HG03378 (cell line): ENCODE data around the gene CALHM1.
"Not testable (repeated sequence)": the region's sequence is repeated elsewhere in the genome, so short reads cannot be mapped to it uniquely, and the experiment has no call there.

Experiments
- ATAC-seq: cut with Tn5 transposase; IDR thresholded peaks from one replicate; pipeline ENCODE4 v1.9.1; 2021; ENCODE audit warnings: mild to moderate bottlenecking, moderate library complexity; ENCODE audit not compliant: unreplicated experiment

Gene CALHM1

DNA sequence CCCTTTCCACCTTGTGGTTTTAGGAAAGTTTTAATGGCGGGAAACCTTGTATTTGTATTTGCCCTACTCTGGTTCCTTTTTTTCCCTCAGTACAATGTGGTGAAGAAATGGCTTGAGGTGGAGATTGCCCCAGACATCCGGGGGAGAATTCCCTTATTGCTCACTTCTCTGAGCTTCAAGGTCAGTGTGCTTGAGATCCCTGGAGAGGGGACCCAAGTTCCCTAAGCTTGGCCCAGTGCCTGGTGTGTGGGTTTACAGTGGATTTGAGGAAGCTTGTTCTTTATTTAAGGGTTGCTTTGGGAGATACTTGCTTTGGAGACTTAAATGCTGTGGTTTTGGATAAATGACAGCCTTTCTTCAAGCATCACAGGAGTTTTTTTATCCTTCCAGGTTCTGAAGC is 24.8 kb downstream of the CALHM1 start:
- ATAC-seq = no peak

DNA sequence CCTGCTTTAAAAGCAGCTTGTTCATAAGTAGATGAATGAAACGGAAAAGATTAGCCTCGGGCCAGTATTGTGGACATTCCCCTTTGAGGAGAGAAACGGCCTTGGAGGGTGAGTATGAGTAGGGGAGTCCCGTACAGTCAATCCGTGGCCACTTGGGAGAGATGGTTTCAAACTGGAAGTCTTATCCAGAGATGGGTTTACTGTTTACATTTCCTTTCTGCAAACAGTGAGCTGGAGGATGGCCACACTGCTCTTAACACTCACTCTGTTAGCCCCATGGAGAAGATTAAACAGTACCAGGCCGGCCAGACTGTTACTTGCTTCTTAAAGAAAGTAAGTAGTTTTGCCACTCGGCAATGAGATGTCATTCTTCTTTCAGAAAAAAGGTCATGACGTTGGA is 26.8 kb downstream of the CALHM1 start:
- ATAC-seq = no peak

DNA sequence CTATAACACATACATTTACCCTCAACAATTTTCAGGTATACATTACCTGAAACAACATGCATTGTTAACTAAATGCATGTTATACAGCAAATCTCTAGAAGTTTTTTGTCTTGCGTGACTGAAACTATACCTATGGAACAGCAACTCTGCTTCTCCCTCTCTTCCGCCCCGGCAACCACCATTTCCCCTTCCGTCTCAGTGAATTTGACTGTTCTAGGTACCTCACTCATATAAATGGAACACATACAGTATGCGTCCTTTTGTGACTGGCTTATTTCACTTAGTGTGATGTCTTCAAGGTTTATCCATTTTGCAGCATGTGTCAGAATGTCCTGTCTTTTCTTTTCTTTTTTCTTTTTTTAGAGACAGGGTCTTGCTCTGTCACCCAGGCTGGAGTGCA is 29.1 kb downstream of the CALHM1 start:
- ATAC-seq = no peak

DNA sequence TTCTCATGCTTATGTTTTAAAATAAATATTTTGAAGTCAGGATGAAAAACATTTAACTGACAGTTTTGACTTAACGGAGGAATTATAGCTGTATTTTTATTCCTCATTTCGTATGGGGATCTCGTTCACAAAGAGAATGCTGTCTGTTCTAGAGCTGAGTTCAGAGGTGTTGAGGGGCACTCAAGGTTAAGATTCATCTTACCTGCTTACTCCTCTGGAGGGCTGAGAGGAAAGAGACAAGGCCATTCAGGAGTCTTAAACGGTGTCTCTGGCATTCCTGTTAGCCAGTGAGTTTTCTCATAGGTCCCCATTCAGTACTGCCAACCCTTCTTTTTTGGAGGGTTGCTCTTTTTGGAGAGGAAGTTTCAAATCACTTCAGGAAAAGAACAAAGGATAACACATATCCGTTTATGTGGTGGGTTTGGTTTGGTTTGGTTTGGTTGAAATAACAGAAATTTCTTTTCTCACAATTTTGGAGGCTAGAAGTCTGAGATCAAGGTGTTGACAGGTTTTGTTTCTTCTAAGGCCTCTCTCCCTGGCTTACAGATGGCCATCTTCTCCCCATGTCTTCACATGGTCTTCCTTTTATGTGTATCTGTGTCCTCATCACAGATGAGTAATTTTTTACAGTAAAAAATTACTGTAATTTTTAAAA is 29.6 kb downstream of the CALHM1 start:
- no peak for ATAC-seq

DNA sequence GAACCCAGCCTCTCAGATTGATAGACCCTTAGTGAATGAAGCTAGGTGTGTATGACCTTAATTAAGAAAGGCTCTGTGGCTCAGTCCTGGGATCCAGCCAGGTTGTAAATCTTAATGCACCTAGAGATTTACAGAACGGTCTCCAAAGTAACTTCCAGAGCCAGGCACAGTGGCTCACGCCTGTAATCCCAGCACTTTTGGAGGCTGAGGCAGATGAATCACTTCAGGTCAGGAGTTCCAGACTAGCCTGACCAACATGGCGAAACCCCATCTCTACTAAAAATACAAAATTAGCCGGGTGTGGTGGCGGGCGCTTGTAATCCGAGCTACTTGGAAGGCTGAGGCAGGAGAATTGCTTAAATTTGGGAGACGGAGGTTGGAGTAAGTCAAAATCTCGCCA is 30.8 kb downstream of the CALHM1 start:
- ATAC-seq = no peak

DNA sequence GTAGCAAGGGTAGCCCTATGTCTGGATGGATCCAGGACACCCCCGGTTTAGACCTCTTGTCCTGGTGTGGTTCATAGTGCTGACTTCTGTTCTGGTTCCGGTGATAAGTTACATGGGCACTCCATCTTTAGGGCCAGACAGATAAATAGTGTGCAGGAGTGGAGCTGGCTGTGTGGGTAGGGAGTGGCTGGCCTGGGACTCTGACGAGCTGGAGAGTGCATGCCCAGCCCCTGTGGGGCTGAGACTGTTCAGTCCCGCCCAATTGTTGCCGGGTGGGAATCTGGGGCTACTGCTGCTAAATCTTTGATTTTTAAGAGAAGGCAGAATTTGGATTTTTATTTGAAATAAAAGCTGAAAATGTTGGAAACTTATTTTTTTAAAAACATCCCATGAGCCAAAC is 35.0 kb downstream of the CALHM1 start:
- ATAC-seq = no peak

DNA sequence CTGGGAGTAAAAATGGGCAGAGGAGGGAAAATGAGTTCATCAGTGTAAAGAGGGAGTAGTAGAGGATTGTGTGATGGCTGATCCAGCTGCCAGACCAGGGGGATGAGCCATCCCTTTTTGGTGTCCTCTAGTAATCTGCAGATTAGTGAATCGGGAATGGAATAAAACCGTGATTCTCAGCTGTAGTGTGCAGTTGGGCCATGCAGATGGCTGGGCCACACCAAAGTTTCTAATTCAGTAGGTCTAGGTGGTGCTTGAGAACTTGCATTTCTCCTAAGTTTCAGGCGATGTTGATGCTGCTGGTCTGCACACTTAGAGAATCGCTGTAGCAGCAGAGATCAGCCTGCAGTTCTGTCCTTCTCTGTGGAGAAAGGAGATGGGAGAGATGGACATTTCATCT is 39.6 kb downstream of the CALHM1 start:
- no peak for ATAC-seq

DNA sequence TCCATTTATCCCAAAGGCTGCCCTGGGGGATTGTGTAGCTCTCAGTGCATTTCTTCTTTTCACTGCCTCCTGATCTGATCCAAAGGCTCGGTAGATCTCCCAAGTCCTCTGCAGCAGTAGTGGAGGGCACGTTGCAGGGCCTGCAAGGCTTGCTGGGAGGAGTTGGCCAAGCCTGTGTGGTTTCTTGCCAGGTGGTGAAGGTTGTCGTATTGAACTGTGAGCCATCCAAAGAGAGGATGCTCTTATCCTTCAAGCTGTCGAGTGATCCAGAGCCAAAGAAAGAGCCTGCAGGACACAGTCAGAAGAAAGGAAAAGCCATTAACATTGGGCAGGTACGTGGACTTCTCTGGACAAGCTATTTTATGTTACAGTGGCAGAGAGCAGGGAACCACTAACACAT is 41.1 kb downstream of the CALHM1 start:
- no peak for ATAC-seq

DNA sequence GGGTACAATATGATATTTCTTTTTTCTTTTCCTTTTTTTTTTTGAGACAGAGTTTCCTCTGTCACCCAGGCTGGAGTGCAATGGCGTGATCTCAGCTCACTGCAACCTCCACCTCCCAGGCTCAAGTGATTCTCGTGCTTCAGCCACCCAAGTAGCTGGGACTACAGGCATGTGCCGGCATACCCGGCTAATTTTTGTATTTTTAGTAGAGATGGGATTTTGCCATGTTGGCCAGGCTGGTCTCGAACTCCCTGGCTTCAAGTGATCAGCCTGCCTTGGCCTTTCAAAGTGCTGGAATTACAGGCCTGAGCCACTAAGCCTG is 41.6 kb downstream of the CALHM1 start:
- not testable (repeated sequence) for ATAC-seq

DNA sequence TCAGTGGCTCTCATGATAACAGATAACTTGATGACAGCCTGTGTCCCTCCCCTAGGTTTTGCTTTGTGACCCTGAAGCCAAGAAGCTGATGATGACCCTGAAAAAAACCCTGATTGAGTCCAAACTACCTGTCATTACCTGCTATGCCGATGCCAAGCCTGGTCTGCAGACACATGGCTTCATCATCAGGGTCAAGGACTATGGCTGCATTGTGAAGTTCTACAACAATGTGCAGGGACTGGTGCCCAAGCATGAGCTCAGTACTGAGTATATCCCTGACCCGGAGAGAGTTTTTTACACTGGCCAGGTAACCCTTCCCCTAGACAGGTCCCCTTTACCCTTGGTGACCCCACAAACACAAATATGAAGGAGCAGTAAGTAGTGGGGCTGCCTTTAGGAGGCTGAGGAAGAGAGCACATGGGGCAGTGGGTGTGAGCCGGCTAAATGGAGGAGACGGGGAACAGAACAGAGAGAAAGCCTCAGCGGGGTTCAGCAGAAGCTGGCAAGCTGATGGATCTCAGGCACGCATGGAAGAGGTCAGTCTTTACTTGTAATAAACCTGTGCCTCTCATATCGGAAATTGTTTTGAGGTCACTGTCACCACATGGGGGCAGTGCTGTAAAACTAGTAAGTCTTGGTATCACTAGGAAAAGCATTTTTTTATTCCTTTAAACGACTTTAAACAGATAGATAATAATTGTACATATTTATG is 42.1 kb downstream of the CALHM1 start:
- no peak for ATAC-seq

DNA sequence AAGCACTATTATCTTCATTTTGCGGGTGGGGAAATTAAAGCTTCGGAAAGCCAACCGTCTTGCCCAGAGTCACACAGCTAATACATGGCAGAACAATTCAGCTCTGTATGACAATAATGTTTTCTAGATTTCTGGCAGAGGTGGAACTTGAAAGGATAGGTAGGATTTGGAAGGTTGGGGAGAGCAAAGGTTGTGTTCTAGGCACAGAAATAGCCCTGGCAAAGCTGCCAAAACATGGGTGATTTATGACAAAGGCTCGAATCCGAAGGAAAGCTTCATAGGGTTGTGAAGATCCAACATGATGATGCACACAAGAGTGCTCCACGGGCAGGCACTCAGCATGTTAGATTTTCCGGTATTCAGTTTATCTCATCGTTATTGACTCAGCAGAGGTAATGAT is 43.1 kb downstream of the CALHM1 start:
- ATAC-seq = no peak

DNA sequence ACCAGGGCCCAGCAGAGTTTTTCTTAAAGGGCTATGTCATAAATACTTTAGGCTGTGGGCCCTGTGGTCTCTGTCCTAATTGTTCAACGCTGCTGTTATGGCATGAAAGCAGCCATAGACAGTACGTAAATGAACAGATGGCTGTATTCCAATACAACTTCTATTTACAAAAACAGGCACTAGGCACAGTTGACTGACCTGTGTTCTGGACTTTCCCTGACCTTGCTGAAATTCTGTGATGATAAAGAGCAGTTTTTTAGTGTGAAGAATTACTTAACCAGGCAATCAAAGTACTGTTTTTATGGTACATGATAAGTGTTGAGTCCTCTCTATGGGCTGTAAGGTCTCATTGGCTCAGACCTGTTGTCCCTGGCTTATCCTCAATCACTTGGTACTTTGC is 45.1 kb downstream of the CALHM1 start:
- ATAC-seq = no peak
